ENCODE measurements around the gene ARID1B.

ARID1B gene

GRCh38 chr6:156842598-156843250, 65.5 kb downstream of the ARID1B start:
- TF ChIP-seq CTCF (IDR thresholded peaks at IDR 0.05; ENCODE audit: low read depth, low read length, missing control alignments), result no peak
- Histone ChIP-seq H3K27ac (no peak overlapping the region), H3K4me3 (ENCODE audit: low read depth, low read length) (no peak overlapping the region), H3K36me3 (replicated peaks) (no peaks in the 10 kb centered on the region), H3K27me3 (replicated peaks) (no peaks in the 10 kb centered on the region)
- DNase-seq, result no peak
- in situ Hi-C loops (cut with HindIII; ENCODE audit: low pct_ligation_motif_present, low sequenced_read_pairs), result no loop called here

- in situ Hi-C loops (cut with HindIII; ENCODE audit: low pct_ligation_motif_present, low sequenced_read_pairs), result no loop called here
- H3K27ac ChIP-seq, result no peak overlapping the region
- no peak for DNase-seq
- no peaks in the 10 kb centered on the region for H3K36me3 ChIP-seq (replicated peaks)
- TF ChIP-seq CTCF (IDR thresholded peaks at IDR 0.05; ENCODE audit: low read depth, low read length, missing control alignments), result no peak
- H3K4me3 ChIP-seq (ENCODE audit: low read depth, low read length), result no peak overlapping the region
- no peaks in the 10 kb centered on the region for H3K27me3 ChIP-seq (replicated peaks)
These were observed 66.9 kb downstream of the ARID1B start for GRCh38 chr6:156844089-156844488.

GRCh38 chr6:156845454-156846155, 68.4 kb downstream of the ARID1B start:
- Histone ChIP-seq H3K36me3 (replicated peaks) (no peaks in the 10 kb centered on the region), H3K27ac (no peak overlapping the region), H3K4me3 (ENCODE audit: low read depth, low read length) (no peak overlapping the region), H3K27me3 (replicated peaks) (no peaks in the 10 kb centered on the region)
- no peak for DNase-seq
- TF ChIP-seq CTCF (IDR thresholded peaks at IDR 0.05; ENCODE audit: low read depth, low read length, missing control alignments), result no peak
- in situ Hi-C loops (cut with HindIII; ENCODE audit: low pct_ligation_motif_present, low sequenced_read_pairs), result no loop called here

- no peaks in the 10 kb centered on the region for H3K36me3 ChIP-seq (replicated peaks)
These were observed 69.8 kb downstream of the ARID1B start for GRCh38 chr6:156846845-156847599.

GRCh38 chr6:156848123-156848522, 70.9 kb downstream of the ARID1B start:
- H3K27ac ChIP-seq, result no peak overlapping the region
- H3K4me3 ChIP-seq (ENCODE audit: low read depth, low read length), result no peak overlapping the region
- no peak for TF ChIP-seq CTCF (IDR thresholded peaks at IDR 0.05; ENCODE audit: low read depth, low read length, missing control alignments)
- no peak for DNase-seq
- H3K27me3 ChIP-seq (replicated peaks), result no peaks in the 10 kb centered on the region
- in situ Hi-C loops (cut with HindIII; ENCODE audit: low pct_ligation_motif_present, low sequenced_read_pairs), result no loop called here
- H3K36me3 ChIP-seq (replicated peaks), result no peaks in the 10 kb centered on the region

More at GRCh38 chr6:156846845-156847599, 69.8 kb downstream of the ARID1B start:
- Histone ChIP-seq H3K27ac (no peak overlapping the region), H3K27me3 (replicated peaks) (no peaks in the 10 kb centered on the region), H3K4me3 (ENCODE audit: low read depth, low read length) (no peak overlapping the region)
- DNase-seq, result no peak
- in situ Hi-C loops (cut with HindIII; ENCODE audit: low pct_ligation_motif_present, low sequenced_read_pairs), result no loop called here
- TF ChIP-seq CTCF (IDR thresholded peaks at IDR 0.05; ENCODE audit: low read depth, low read length, missing control alignments), result no peak
